GM21576 (cell line): ENCODE results near the gene ROBO1.

Source experiments
- ATAC-seq: cut with Tn5 transposase; IDR thresholded peaks from one replicate; pipeline ENCODE4 v1.9.1; 2021; ENCODE audit warnings: mild to moderate bottlenecking, moderate library complexity; ENCODE audit not compliant: unreplicated experiment

ROBO1 gene

GRCh38 chr3:79478620-79479019 lies 289.2 kb downstream of the ROBO1 start:
- ATAC-seq = no peak

GRCh38 chr3:79477242-79477641 lies 290.6 kb downstream of the ROBO1 start:
- ATAC-seq = no peak

GRCh38 chr3:79473993-79474392 lies 293.8 kb downstream of the ROBO1 start:
- no peak for ATAC-seq

DNA sequence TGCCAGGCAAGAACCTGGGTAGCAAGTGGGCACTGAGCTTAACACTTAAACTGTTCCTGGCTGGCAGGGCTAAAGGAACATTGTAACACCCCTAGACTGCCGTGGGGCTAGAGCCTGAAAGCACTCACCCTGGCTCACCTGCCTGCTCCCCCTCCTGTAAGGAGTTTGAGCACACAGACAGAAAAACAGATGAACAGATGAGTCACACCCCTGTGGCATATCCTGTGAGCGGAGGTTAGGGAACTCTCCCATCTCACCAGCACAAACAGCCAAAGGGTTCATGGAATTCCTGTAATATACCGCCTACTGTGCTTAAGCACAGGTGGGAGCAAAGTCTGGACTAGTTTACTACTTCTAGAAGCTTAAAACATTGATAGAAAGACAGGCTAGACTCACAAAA lies 300.1 kb downstream of the ROBO1 start:
- ATAC-seq = no peak

DNA sequence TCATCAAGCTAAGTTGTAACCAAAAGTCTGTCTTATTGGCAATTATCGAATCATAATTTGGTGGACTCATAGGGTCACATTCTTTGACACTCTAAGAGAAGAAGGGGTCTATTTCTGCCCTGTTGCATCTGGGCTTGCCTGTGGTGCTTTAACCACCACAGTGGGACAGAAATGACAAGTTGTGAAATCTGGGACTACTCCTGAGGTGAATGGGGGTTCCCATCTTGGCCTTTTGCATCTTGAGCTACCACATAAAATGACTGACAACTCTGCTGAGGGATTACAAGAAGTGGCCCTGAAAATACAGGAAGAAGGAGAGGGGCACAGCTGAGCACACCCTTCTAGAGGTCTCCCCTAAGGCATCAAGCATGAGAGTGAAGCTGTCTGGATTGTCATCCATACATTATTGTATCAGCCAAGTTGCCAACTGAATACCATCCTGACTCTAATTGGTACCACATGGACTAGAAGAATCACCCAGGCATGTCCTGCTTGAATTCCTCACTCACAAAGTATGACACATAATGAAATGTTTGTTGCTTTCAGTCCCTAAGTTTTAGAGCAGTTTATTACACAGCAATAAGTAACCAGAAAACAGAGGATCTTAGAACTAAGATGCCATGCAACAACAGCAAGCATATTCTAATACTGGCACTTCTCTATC lies 306.5 kb downstream of the ROBO1 start:
- no peak for ATAC-seq

DNA sequence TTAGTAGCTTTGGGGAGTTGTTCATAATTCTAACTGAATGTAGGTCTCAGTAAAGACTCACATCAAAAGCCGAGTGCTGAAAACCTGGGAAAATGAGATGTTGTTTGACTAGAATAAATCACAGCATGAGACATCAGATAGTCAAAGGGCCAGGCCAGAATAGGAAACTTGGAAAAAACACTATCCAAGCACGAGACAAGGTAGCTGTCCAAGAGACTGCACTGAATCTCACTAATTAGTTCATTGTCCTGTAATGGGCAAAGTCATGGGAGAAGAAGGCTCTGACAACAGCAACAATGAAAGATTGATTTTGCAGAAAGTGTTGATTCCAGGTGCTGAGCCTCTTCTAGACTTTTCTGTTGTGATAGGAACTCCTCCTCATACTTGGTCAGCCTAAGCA lies 314.2 kb downstream of the ROBO1 start:
- no peak for ATAC-seq

GRCh38 chr3:79436387-79436786 lies 331.4 kb downstream of the ROBO1 start:
- no peak for ATAC-seq

DNA sequence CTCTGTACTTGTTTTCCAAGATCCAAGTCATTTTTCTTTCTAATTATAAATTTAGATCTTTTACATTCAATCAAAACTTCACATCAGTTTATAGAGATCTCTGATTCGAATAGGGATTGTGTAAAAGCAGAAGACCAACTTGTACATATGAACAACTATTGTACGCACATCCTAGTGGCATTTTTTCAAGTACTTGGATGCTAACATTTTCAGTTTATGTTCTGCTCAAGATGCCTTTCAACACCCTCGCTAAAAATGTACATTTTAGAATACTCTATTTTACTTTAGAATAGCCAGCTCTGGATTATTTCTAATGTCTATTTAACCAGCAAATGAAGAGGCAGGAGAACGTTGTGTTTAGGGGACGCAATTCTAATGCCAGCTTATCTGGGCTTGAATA lies 340.7 kb downstream of the ROBO1 start:
- no peak for ATAC-seq

DNA sequence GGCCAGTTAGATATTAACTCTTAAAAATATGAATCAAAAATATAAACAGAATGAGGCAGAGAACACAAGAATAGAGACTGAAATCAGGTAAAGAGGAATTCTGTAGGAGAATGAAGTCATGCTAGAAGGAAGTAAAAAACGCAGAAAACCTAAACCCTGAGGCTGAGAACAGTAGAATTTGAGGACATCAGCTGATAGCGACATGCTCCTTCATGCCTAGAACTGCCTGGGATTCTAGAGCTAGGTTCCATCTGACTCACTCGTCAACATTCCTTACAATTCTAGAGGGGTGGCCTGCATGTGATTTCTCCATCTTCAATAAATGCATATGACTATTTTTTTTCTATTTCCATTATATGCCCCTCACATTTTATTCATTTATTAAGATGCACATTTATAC lies 343.0 kb downstream of the ROBO1 start:
- ATAC-seq = no peak

GRCh38 chr3:79423417-79423816 lies 344.4 kb downstream of the ROBO1 start:
- no peak for ATAC-seq

DNA sequence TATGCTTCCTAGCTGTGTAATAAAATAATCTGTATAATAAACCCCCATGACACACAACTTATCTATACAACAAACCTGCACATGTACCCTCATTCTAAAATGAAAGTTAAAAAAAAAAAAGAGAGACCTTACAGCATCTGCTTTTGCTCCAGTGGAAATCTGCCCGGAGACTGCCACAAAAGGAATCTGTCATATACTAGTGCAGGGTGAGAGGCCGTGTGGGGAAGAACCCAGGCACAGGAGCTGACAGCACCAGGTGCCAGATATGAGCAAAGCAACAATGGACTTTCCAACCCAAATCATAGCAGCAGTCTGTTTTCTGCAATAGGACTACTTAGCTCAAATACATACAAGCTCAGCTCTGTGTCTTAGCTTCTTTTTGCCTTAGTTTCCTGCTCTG lies 346.5 kb downstream of the ROBO1 start:
- ATAC-seq = no peak

GRCh38 chr3:79418855-79419621 lies 348.8 kb downstream of the ROBO1 start:
- ATAC-seq = no peak

DNA sequence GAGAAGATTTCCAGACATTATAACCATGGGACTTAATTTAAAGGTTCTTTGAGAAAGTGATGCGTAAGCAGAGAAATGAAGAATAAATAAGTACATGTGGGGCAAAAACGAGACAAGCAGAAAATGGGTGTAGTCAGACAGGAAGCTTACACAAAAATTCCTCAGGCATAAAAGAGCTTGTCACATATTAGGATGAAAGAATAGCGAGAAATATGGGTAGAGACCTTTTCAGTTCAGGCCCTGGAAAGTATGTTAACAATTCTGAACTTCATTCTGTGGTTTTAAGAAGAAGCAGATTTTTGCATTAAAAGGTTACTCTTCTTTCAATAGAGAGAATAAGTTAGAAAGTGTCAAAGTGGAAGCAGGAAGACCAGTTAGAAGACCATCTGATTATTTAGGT lies 352.4 kb downstream of the ROBO1 start:
- ATAC-seq = no peak

- no peak for ATAC-seq
Measured at GRCh38 chr3:79414806-79415205, 353.0 kb downstream of the ROBO1 start.

DNA sequence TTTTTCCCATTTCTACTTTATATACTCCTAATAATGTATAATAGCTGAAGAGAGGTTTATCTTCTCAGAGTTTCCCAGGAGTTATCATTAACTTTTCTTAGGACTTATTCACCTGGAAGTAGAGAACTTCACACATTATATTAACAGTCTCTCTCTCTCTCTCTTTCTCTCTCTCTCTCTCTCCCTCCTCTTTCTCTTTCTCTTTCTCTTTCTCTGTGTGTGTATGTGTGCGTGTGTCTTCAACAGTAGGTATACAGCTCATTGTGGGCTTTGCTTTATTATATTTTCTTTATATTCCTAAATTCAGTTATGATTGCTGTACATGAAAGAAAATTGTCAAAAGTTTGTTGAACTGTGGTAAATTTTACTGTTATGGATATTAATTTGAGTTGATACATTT lies 353.8 kb downstream of the ROBO1 start:
- ATAC-seq = no peak

DNA sequence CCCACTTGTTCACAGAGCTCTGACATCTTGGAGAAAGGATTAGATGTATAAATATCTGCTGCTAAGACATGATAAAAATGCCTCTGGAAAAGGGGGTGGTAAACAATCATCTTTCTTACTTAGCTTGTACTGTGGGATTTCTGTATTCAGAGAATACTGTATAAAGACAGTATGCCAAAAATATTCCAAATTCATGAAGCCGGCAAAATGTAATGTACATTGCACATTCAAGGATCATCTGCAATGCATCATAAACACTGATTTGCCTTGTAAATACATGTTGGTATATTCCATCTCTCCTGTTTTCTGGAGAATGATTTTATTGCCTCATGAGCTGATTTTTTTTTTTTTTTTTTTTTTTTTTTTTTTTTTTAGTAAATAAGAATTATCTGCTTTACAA lies 355.3 kb downstream of the ROBO1 start:
- no peak for ATAC-seq

GRCh38 chr3:79410617-79411016 lies 357.2 kb downstream of the ROBO1 start:
- ATAC-seq = no peak

- no peak for ATAC-seq
Measured at GRCh38 chr3:79410136-79410535, 357.7 kb downstream of the ROBO1 start.

- ATAC-seq = no peak
Measured at GRCh38 chr3:79406175-79406574, 361.6 kb downstream of the ROBO1 start.

DNA sequence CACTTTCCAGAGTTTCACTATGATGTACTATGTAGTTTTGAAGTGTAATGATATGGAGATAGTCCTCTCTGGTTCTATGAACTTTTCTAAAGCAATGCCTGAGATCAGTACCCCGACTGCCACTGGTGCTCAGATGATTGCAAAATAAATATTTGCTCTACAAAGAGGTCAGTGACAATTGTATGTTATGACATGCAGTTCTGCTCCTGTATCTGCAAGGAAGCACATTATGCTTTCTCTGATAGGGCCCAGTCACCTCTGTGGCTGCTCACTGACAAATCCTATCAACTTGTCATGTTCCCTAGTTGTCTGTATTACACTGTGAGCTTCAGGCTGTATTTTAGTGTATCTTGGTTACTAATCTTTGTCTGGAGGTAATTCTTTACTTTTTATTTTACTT lies 362.6 kb downstream of the ROBO1 start:
- ATAC-seq = no peak

DNA sequence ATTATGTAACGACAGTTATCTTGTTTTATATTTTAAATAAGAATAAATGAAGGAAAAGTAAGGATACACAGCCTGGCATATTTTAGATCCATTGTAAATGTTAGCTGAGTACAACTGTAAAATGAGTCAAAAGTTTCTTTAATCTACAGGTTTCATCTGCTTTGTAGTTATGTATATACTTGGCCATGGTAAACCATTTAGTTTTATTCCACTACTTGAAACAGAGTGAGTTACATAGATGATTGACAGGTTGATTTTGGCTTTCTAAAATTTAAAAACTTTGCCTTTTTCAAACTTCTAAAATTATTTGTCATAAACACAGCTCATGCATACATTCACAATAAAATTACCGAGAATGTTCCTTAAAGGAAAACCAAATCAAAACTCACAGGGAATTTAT lies 371.2 kb downstream of the ROBO1 start:
- ATAC-seq = no peak

DNA sequence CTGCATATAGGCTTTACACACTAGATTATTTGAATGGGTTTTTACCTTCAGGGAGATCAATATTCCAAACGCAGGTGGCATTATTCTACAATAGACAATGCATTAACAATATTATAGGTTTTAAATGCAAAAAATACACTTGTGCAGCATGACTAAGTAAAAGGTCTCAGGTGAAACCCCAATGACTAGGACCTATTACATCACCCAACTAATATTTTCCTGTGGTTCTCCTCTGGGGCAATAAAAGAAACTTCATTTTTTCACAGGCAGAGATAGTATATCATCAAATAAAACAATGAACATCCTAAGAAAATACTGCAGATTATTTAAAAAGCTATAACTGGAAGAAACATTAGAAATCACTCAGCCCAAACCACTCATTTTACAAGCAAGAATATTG lies 375.3 kb downstream of the ROBO1 start:
- no peak for ATAC-seq

GRCh38 chr3:79390352-79390751 lies 377.4 kb downstream of the ROBO1 start:
- no peak for ATAC-seq
